Measurements from ENCODE around the gene PFKL. TPM values are rescaled to one million over a fixed set of nuclear protein-coding genes. Genes with fewer than 3 reads are reported as not detected.
"Not testable (repeated sequence)": the region's sequence is repeated elsewhere in the genome, so short reads cannot be mapped to it uniquely, and the experiment has no call there.

The PFKL gene
- total RNA-seq, 2 donors from 2014 or later = 132 to 176 TPM

- no peak for DNase-seq
- H3K4me3 Mint-ChIP-seq = no peak overlapping the region
- no peak overlapping the region for H3K27ac Mint-ChIP-seq
- H3K9me3 ChIP-seq (ENCODE audit: control insufficient read depth, low read length, poor library complexity, severe bottlenecking) = no peaks in the 10 kb centered on the region
- no peaks in the 10 kb centered on the region for H3K36me3 Mint-ChIP-seq (ENCODE audit: low read depth)
- H3K4me1 Mint-ChIP-seq = peaks cover 3% of the 10 kb centered on the region
- ATAC-seq = no peak
- H3K27me3 Mint-ChIP-seq = no peaks in the 10 kb centered on the region
Observed at GRCh38 chr21:44265734-44266270, 34.1 kb upstream of the PFKL start.

GRCh38 chr21:44267655-44268142, 32.2 kb upstream of the PFKL start:
- H3K9me3 ChIP-seq (ENCODE audit: control insufficient read depth, low read length, poor library complexity, severe bottlenecking) = no peaks in the 10 kb centered on the region
- Mint-ChIP-seq H3K4me3 (no peak overlapping the region), H3K27me3 (no peaks in the 10 kb centered on the region), H3K27ac (no peak overlapping the region), H3K4me1 (peaks cover 3% of the 10 kb centered on the region), H3K36me3 (ENCODE audit: low read depth) (no peaks in the 10 kb centered on the region)
- peak in 1 of 3 donors; percentile 11 for DNase-seq
- ATAC-seq = no peak

DNA sequence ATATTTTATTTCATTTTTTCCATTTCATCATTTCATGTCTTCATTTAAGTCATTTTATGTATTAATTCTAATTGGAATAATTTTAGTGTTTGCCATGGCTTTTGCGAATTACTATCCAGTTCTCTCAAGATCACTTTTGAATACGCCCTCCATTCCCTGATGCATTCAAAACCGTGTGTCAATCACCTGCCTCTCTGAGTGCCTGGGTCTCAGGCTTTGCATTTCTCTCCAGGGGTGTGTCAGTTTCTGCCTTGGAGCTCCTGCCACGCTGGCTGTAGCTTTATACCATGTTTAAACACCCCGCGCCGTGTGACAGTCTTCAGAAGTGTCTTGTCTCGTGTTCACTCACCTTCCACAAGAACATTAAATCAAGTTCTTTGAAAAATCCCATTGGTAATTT, 30.8 kb upstream of the PFKL start:
- H3K9me3 ChIP-seq (ENCODE audit: control insufficient read depth, low read length, poor library complexity, severe bottlenecking) = no peaks in the 10 kb centered on the region
- Mint-ChIP-seq H3K4me3 (no peak overlapping the region), H3K27ac (no peak overlapping the region), H3K4me1 (peaks cover 3% of the 10 kb centered on the region), H3K36me3 (ENCODE audit: low read depth) (no peaks in the 10 kb centered on the region), H3K27me3 (no peaks in the 10 kb centered on the region)
- peak in 1 of 3 donors; percentile 7 for DNase-seq
- no peak for ATAC-seq

DNA sequence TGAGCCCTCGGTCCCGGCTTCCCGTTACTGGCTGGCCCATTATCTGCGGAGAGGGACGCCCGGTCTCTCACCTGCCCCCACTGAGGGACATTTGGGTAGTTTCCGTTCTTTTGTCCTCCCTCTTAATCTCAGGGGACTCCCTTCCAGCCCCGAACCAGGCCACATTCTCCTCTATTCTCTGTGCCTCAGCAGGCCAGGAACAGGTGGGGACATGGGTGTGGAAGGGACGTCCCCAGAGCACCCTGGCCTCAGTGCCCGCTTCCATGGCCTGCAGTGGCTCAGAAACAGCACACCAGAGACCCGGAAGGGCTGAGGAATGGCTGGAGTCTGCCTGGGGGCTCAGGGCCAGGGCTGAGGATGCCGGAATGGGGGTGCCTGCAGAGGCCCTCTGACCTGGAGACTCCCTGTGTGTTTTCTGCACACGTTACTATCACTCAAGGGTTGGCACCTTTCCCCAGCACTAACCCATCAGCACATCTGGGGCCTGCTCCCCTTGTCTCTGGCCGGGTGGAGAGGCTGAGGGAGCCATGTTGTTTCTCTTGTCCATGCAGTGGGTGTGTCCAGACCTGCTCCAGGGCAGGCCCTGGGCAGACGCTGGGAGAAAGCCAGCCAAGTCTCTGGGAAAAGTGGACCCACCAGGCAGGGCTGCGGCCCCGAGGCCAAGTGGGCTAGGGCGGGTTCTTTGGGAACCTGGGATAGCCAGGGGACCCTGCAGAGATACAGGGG, 28.1 kb upstream of the PFKL start:
- ATAC-seq (no peak), DNase-seq (peak in 1 of 3 donors; percentile 8)
- H3K36me3 Mint-ChIP-seq (ENCODE audit: low read depth) = no peaks in the 10 kb centered on the region
- peaks cover 3% of the 10 kb centered on the region for H3K4me1 Mint-ChIP-seq
- H3K27ac Mint-ChIP-seq = no peak overlapping the region
- peak overlapping the region; percentile 55 for H3K4me3 Mint-ChIP-seq
- no peaks in the 10 kb centered on the region for H3K9me3 ChIP-seq (ENCODE audit: control insufficient read depth, low read length, poor library complexity, severe bottlenecking)
- H3K27me3 Mint-ChIP-seq = no peaks in the 10 kb centered on the region

GRCh38 chr21:44272284-44272858, 27.5 kb upstream of the PFKL start:
- Mint-ChIP-seq H3K36me3 (ENCODE audit: low read depth) (no peaks in the 10 kb centered on the region), H3K27me3 (no peaks in the 10 kb centered on the region), H3K4me1 (peaks cover 3% of the 10 kb centered on the region), H3K27ac (no peak overlapping the region), H3K4me3 (peak overlapping the region; percentile 55)
- DNase-seq (peak in 1 of 3 donors; percentile 4), ATAC-seq (no peak)
- no peaks in the 10 kb centered on the region for H3K9me3 ChIP-seq (ENCODE audit: control insufficient read depth, low read length, poor library complexity, severe bottlenecking)

DNA sequence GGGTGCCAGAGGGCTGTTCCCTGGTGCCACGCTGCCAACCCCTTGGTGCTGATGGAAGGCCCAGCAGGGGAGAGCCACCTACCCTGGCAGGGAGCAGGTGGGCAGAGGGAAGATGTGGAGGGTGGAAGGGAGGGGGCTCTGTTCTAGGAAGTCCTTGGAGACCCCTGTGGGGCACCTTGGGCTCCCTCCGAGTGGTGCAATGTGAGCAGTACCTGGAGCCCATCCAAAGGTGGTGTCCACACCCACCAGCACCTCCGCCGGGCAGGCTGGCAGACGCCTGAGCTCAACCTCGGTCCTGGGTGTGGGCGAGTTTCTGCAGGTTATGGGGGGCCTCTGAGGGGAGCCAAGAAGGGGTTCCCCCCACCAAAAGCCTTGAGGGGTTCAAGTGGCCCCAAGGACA, 26.8 kb upstream of the PFKL start:
- ATAC-seq (no peak), DNase-seq (peak in 1 of 3 donors; percentile 8)
- H3K27me3 Mint-ChIP-seq = no peaks in the 10 kb centered on the region
- H3K4me3 Mint-ChIP-seq = no peak overlapping the region
- no peaks in the 10 kb centered on the region for H3K9me3 ChIP-seq (ENCODE audit: control insufficient read depth, low read length, poor library complexity, severe bottlenecking)
- H3K36me3 Mint-ChIP-seq (ENCODE audit: low read depth) = no peaks in the 10 kb centered on the region
- H3K4me1 Mint-ChIP-seq = peaks cover 3% of the 10 kb centered on the region
- H3K27ac Mint-ChIP-seq = no peak overlapping the region

GRCh38 chr21:44275041-44275440, 24.8 kb upstream of the PFKL start:
- ATAC-seq (no peak), DNase-seq (peak in 1 of 3 donors; percentile 0)
- no peaks in the 10 kb centered on the region for H3K9me3 ChIP-seq (ENCODE audit: control insufficient read depth, low read length, poor library complexity, severe bottlenecking)
- Mint-ChIP-seq H3K27ac (no peak overlapping the region), H3K27me3 (no peaks in the 10 kb centered on the region), H3K36me3 (ENCODE audit: low read depth) (no peaks in the 10 kb centered on the region), H3K4me1 (peaks cover 2% of the 10 kb centered on the region), H3K4me3 (no peak overlapping the region)

- Mint-ChIP-seq H3K27me3 (no peaks in the 10 kb centered on the region), H3K27ac (no peak overlapping the region), H3K4me3 (no peak overlapping the region), H3K4me1 (peaks cover 6% of the 10 kb centered on the region), H3K36me3 (ENCODE audit: low read depth) (no peaks in the 10 kb centered on the region)
- DNase-seq = peak in 1 of 3 donors; percentile 3
- no peaks in the 10 kb centered on the region for H3K9me3 ChIP-seq (ENCODE audit: control insufficient read depth, low read length, poor library complexity, severe bottlenecking)
- no peak for ATAC-seq
Observed at GRCh38 chr21:44279354-44280260, 20.2 kb upstream of the PFKL start.

DNA sequence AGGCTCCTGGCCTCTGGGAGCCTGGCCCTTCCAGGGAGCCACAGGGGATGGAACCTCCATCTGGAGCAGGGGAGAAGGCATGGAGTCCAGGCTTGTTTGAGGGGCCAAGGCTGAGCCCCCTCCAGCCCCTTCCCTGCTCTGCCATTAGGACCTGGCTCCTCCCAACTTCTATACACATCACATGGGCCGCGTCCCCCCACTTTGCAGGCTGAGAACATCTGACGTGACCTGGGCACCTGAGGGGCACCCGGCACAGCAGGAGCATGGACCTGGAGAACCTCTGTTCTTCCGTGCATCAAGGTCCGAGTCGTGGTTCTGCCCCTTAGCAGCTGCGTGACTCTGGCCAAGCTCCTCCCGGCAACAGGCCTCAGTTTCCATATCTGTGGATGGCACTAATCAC, 18.1 kb upstream of the PFKL start:
- H3K4me3 Mint-ChIP-seq = no peak overlapping the region
- H3K27ac Mint-ChIP-seq = no peak overlapping the region
- no peaks in the 10 kb centered on the region for H3K36me3 Mint-ChIP-seq (ENCODE audit: low read depth)
- DNase-seq (peak in 1 of 3 donors; percentile 7), ATAC-seq (no peak)
- H3K9me3 ChIP-seq (ENCODE audit: control insufficient read depth, low read length, poor library complexity, severe bottlenecking) = no peaks in the 10 kb centered on the region
- H3K27me3 Mint-ChIP-seq = no peaks in the 10 kb centered on the region
- peaks cover 6% of the 10 kb centered on the region for H3K4me1 Mint-ChIP-seq

- H3K9me3 ChIP-seq (ENCODE audit: control insufficient read depth, low read length, poor library complexity, severe bottlenecking) = no peaks in the 10 kb centered on the region
- Mint-ChIP-seq H3K4me1 (peaks cover 6% of the 10 kb centered on the region), H3K36me3 (ENCODE audit: low read depth) (no peaks in the 10 kb centered on the region), H3K27me3 (no peaks in the 10 kb centered on the region), H3K27ac (no peak overlapping the region), H3K4me3 (no peak overlapping the region)
- ATAC-seq (no peak), DNase-seq (no peak)
Observed at GRCh38 chr21:44282370-44282769, 17.5 kb upstream of the PFKL start.

- not testable (repeated sequence) for H3K27ac Mint-ChIP-seq
Observed at GRCh38 chr21:44283211-44283785, 16.6 kb upstream of the PFKL start.

DNA sequence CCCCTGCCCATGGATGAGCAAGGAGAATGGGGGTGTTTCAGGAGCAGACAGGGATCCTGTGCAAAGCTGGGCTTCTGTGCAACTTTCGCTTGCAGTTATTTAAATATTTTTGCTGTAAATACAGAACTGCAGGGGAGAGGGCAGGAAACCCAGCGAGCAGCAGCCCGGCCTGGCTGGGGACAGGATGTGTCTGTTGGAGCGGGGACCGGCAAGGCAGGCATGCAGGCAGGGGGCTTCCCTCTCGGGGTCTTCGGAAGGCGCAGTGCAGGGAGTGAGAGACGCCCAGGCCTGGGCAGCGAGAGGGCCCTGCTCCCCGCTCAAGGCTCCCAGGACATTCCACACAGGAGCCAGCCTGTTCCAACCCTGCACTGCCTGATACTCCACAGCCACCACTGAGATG, 15.9 kb upstream of the PFKL start:
- Mint-ChIP-seq H3K4me3 (no peak overlapping the region), H3K27ac (no peak overlapping the region), H3K27me3 (no peaks in the 10 kb centered on the region), H3K36me3 (ENCODE audit: low read depth) (no peaks in the 10 kb centered on the region), H3K4me1 (peaks cover 15% of the 10 kb centered on the region)
- DNase-seq (no peak), ATAC-seq (no peak)
- no peaks in the 10 kb centered on the region for H3K9me3 ChIP-seq (ENCODE audit: control insufficient read depth, low read length, poor library complexity, severe bottlenecking)

More at GRCh38 chr21:44283211-44283785, 16.6 kb upstream of the PFKL start:
- not testable (repeated sequence) for ATAC-seq; H3K4me3 Mint-ChIP-seq; H3K36me3 Mint-ChIP-seq (ENCODE audit: low read depth); DNase-seq; H3K27me3 Mint-ChIP-seq; H3K9me3 ChIP-seq (ENCODE audit: control insufficient read depth, low read length, poor library complexity, severe bottlenecking)
- peaks cover 12% of the 10 kb centered on the region for H3K4me1 Mint-ChIP-seq
